HEK293 (cell line): ENCODE data around the gene SPIB.
A peak's percentile ranks its signal among the peaks of the same experiment; 100 is the strongest.

Source experiments
- CTCF ChIA-PET: fragments of 350-600 bp; formaldehyde crosslinking; extraction: SDS; loops from one replicate; lab custom pipeline; 2021; ENCODE audit warnings: antibody characterized with exemption; lab: Yijun Ruan, JAX
- POLR2A ChIA-PET: fragments of 300-600 bp; formaldehyde crosslinking; extraction: SDS; loops from one replicate; lab custom pipeline; 2020; ENCODE audit warnings: antibody characterized with exemption, inconsistent platforms; lab: Yijun Ruan, JAX
- H3K27ac ChIP-seq: fragments of 200-500 bp; sonication (Bioruptor generic); 2 replicates; pipeline ENCODE4 v1.5.1; 2014; ENCODE audit warnings: low read depth, low read length, control low read depth, inconsistent platforms; ENCODE audit errors: extremely low read depth
- H3K36me3 ChIP-seq, 2 experiments: fragments of 200-500 bp in 1 of 2; sonication (Bioruptor generic) in 1 of 2; 1 replicate in 1 of 2; 2 replicates in 1 of 2; pipeline ENCODE4 v1.5.1; 2014 to 2017; ENCODE audit warnings: inconsistent platforms in 2 of 2, low read length in 2 of 2; ENCODE audit not compliant: control insufficient read depth in 2 of 2, insufficient read depth in 1 of 2
- H3K4me1 ChIP-seq: fragments of 200-500 bp; sonication (Bioruptor generic); 2 replicates; pipeline ENCODE4 v1.5.1; 2014; ENCODE audit warnings: mild to moderate bottlenecking, low read length, inconsistent platforms; ENCODE audit not compliant: control insufficient read depth, insufficient read depth
- H3K4me3 ChIP-seq: 2 replicates; pipeline ENCODE4 v1.5.1; 2011; ENCODE audit warnings: low read depth, mild to moderate bottlenecking, control low read depth, low read length, moderate library complexity
- H3K9me3 ChIP-seq: fragments of 200-500 bp; sonication (Bioruptor generic); 2 replicates; pipeline ENCODE4 v1.5.1; 2014; ENCODE audit warnings: low read depth, low read length, inconsistent platforms; ENCODE audit not compliant: control insufficient read depth, insufficient read depth
- BCL11A ChIP-seq: fragments of 450-650 bp; formaldehyde crosslinking; IDR thresholded peaks from 2 replicates; pipeline ENCODE4 v1.5.1; 2016; ENCODE audit warnings: low read depth, missing biosample characterization, missing genetic modification characterization
- KLF1 ChIP-seq: fragments of 450-650 bp; formaldehyde crosslinking; IDR thresholded peaks from 2 replicates; pipeline ENCODE4 v1.5.1; 2016; ENCODE audit warnings: missing biosample characterization, missing genetic modification characterization
- KLF8 ChIP-seq: fragments of 450-650 bp; formaldehyde crosslinking; IDR thresholded peaks from 2 replicates; pipeline ENCODE4 v1.5.1; 2016; ENCODE audit warnings: missing biosample characterization, missing genetic modification characterization
- KLF9 ChIP-seq: fragments of 450-650 bp; formaldehyde crosslinking; IDR thresholded peaks from 2 replicates; pipeline ENCODE4 v1.5.1; 2016; ENCODE audit warnings: missing biosample characterization, missing genetic modification characterization, low read depth
- MYNN ChIP-seq: fragments of 450-650 bp; formaldehyde crosslinking; IDR thresholded peaks from 2 replicates; pipeline ENCODE4 v1.5.1; 2016; ENCODE audit warnings: missing biosample characterization, missing genetic modification characterization, borderline replicate concordance
- MZF1 ChIP-seq: fragments of 450-650 bp; formaldehyde crosslinking; IDR thresholded peaks from 2 replicates; pipeline ENCODE4 v1.5.1; 2017; ENCODE audit warnings: missing biosample characterization, missing genetic modification characterization, borderline replicate concordance
- OSR2 ChIP-seq: fragments of 450-650 bp; formaldehyde crosslinking; IDR thresholded peaks from 2 replicates; pipeline ENCODE4 v1.5.1; 2016; ENCODE audit warnings: missing biosample characterization, missing genetic modification characterization
- ZEB2 ChIP-seq: fragments of 450-650 bp; formaldehyde crosslinking; IDR thresholded peaks from 2 replicates; pipeline ENCODE4 v1.5.1; 2016; ENCODE audit warnings: missing biosample characterization, missing genetic modification characterization
- ZNF2 ChIP-seq: fragments of 450-650 bp; formaldehyde crosslinking; IDR thresholded peaks from 2 replicates; pipeline ENCODE4 v1.5.1; 2016; ENCODE audit warnings: missing biosample characterization, missing genetic modification characterization
- ZNF211 ChIP-seq: fragments of 450-650 bp; formaldehyde crosslinking; IDR thresholded peaks from 2 replicates; pipeline ENCODE4 v1.5.1; 2016; ENCODE audit warnings: low read depth, missing biosample characterization, missing genetic modification characterization
- ZNF23 ChIP-seq: fragments of 450-650 bp; formaldehyde crosslinking; IDR thresholded peaks from 2 replicates; pipeline ENCODE4 v1.5.1; 2016; ENCODE audit warnings: missing biosample characterization, missing genetic modification characterization, borderline replicate concordance
- ZNF302 ChIP-seq: fragments of 450-650 bp; formaldehyde crosslinking; IDR thresholded peaks from 2 replicates; pipeline ENCODE4 v1.5.1; 2016; ENCODE audit warnings: missing biosample characterization, missing genetic modification characterization, low read depth
- ZNF354C ChIP-seq: fragments of 450-650 bp; formaldehyde crosslinking; IDR thresholded peaks from 2 replicates; pipeline ENCODE4 v1.5.1; 2016; ENCODE audit warnings: missing biosample characterization, missing genetic modification characterization, low read depth, borderline replicate concordance
- ZNF426 ChIP-seq: fragments of 450-650 bp; formaldehyde crosslinking; IDR thresholded peaks from 2 replicates; pipeline ENCODE4 v1.5.1; 2017; ENCODE audit warnings: missing biosample characterization, missing genetic modification characterization, mild to moderate bottlenecking, inconsistent platforms, moderate library complexity
- ZNF510 ChIP-seq: fragments of 450-650 bp; formaldehyde crosslinking; IDR thresholded peaks from 2 replicates; pipeline ENCODE4 v1.5.1; 2018; ENCODE audit warnings: mild to moderate bottlenecking, missing genetic modification characterization, missing biosample characterization; ENCODE audit not compliant: insufficient replicate concordance
- ZNF529 ChIP-seq: fragments of 450-650 bp; formaldehyde crosslinking; IDR thresholded peaks from 2 replicates; pipeline ENCODE4 v1.5.1; 2017; ENCODE audit warnings: missing genetic modification characterization, missing biosample characterization; ENCODE audit not compliant: insufficient replicate concordance
- ZNF585B ChIP-seq: fragments of 450-650 bp; formaldehyde crosslinking; IDR thresholded peaks from 2 replicates; pipeline ENCODE4 v1.5.1; 2016; ENCODE audit warnings: missing biosample characterization, missing genetic modification characterization
- ZNF654 ChIP-seq: fragments of 450-650 bp; formaldehyde crosslinking; IDR thresholded peaks from 2 replicates; pipeline ENCODE4 v1.5.1; 2016; ENCODE audit warnings: low read depth, missing biosample characterization, missing genetic modification characterization
- ZNF792 ChIP-seq: fragments of 450-650 bp; formaldehyde crosslinking; IDR thresholded peaks from 2 replicates; pipeline ENCODE4 v1.5.1; 2016; ENCODE audit warnings: missing biosample characterization, missing genetic modification characterization
- ZSCAN23 ChIP-seq: fragments of 450-650 bp; formaldehyde crosslinking; IDR thresholded peaks from 2 replicates; pipeline ENCODE4 v1.5.1; 2016; ENCODE audit warnings: missing biosample characterization, missing genetic modification characterization
- TF ChIP-seq, protein P1 (sequence below): fragments of 450-650 bp; formaldehyde crosslinking; IDR thresholded peaks from 2 replicates; pipeline ENCODE4 v1.5.1; 2016; ENCODE audit warnings: missing biosample characterization, missing genetic modification characterization
- TF ChIP-seq, protein P2 (sequence below): fragments of 450-650 bp; formaldehyde crosslinking; conservative IDR thresholded peaks from 2 replicates; pipeline ENCODE4 v1.5.1; 2016; ENCODE audit warnings: low read depth, missing biosample characterization, missing genetic modification characterization
- TF ChIP-seq, protein P3 (sequence below): fragments of 450-650 bp; formaldehyde crosslinking; IDR thresholded peaks from 2 replicates; pipeline ENCODE4 v1.5.1; 2016; ENCODE audit warnings: missing biosample characterization, missing genetic modification characterization
- TF ChIP-seq, protein P4 (sequence below): fragments of 450-650 bp; formaldehyde crosslinking; IDR thresholded peaks from 2 replicates; pipeline ENCODE4 v1.5.1; 2016; ENCODE audit warnings: missing biosample characterization, missing genetic modification characterization
- TF ChIP-seq, protein P5 (sequence below): fragments of 450-650 bp; formaldehyde crosslinking; IDR thresholded peaks from 2 replicates; pipeline ENCODE4 v1.5.1; 2017; ENCODE audit warnings: missing biosample characterization, missing genetic modification characterization

Gene SPIB

DNA sequence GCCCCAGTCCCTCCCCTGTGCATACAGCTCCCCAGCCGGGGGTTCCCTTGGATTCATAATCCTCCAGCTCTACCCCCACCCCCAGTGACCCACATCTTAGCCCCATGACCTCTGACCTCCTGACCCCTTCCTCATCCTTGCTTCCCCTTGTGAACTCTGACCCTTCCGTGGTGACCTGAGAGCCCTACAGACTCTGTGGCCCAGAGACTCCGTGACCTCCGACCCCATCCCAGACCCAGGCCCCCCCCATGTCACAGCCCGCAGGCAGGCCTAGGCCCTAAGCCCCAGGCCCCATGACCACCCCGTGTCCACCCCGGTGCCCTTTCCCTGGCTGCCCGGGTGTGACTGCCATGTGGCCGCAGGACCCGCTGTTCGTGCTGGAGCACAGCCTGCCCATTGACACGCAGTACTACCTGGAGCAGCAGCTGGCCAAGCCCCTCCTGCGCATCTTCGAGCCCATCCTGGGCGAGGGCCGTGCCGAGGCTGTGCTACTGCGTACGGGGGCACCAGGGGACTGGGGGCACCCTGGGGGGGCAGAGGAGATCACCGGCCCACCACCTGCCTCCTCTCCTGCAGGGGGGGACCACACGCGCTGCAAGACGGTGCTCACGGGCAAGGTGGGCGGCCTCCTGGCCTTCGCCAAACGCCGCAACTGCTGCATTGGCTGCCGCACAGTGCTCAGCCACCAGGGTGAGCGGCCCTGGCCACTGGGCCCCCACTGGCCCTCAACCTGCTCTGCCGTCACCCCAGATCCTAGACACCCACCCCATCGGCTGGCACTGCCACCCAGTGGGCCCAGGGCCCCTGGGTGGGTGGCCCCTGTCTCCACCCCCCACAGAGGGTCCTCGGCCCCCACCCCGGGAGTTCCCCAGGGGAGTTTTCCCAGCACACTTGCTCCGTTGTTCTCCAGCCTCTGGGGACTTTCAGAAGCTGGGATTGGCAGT, 2.4 kb upstream of the SPIB start (continued):
- TF ChIP-seq ZNF302 (tag by site-specific recombination) (no peak), ZNF2 (no peak), ZNF211 (tag by site-specific recombination) (no peak), MZF1 (tag by site-specific recombination) (peak; percentile 85; the same call in 1 of the 2 replicates), ZNF792 (tag by site-specific recombination) (no peak), ZNF654 (tag by site-specific recombination) (no peak), ZNF354C (tag by site-specific recombination) (no peak), BCL11A (tag by site-specific recombination) (peak; percentile 100), ZNF426 (tag by site-specific recombination) (no peak), ZNF23 (tag by site-specific recombination) (no peak), ZNF510 (no peak), ZNF585B (no peak)
- TF ChIP-seq, protein P1, sequence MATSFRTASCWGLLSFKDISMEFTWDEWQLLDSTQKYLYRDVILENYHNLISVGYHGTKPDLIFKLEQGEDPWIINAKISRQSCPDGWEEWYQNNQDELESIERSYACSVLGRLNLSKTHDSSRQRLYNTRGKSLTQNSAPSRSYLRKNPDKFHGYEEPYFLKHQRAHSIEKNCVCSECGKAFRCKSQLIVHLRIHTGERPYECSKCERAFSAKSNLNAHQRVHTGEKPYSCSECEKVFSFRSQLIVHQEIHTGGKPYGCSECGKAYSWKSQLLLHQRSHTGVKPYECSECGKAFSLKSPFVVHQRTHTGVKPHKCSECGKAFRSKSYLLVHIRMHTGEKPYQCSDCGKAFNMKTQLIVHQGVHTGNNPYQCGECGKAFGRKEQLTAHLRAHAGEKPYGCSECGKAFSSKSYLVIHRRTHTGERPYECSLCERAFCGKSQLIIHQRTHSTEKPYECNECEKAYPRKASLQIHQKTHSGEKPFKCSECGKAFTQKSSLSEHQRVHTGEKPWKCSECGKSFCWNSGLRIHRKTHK: no peak
- TF ChIP-seq, protein P2, sequence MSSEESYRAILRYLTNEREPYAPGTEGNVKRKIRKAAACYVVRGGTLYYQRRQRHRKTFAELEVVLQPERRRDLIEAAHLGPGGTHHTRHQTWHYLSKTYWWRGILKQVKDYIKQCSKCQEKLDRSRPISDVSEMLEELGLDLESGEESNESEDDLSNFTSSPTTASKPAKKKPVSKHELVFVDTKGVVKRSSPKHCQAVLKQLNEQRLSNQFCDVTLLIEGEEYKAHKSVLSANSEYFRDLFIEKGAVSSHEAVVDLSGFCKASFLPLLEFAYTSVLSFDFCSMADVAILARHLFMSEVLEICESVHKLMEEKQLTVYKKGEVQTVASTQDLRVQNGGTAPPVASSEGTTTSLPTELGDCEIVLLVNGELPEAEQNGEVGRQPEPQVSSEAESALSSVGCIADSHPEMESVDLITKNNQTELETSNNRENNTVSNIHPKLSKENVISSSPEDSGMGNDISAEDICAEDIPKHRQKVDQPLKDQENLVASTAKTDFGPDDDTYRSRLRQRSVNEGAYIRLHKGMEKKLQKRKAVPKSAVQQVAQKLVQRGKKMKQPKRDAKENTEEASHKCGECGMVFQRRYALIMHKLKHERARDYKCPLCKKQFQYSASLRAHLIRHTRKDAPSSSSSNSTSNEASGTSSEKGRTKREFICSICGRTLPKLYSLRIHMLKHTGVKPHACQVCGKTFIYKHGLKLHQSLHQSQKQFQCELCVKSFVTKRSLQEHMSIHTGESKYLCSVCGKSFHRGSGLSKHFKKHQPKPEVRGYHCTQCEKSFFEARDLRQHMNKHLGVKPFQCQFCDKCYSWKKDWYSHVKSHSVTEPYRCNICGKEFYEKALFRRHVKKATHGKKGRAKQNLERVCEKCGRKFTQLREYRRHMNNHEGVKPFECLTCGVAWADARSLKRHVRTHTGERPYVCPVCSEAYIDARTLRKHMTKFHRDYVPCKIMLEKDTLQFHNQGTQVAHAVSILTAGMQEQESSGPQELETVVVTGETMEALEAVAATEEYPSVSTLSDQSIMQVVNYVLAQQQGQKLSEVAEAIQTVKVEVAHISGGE (tag by site-specific recombination): no peak

DNA sequence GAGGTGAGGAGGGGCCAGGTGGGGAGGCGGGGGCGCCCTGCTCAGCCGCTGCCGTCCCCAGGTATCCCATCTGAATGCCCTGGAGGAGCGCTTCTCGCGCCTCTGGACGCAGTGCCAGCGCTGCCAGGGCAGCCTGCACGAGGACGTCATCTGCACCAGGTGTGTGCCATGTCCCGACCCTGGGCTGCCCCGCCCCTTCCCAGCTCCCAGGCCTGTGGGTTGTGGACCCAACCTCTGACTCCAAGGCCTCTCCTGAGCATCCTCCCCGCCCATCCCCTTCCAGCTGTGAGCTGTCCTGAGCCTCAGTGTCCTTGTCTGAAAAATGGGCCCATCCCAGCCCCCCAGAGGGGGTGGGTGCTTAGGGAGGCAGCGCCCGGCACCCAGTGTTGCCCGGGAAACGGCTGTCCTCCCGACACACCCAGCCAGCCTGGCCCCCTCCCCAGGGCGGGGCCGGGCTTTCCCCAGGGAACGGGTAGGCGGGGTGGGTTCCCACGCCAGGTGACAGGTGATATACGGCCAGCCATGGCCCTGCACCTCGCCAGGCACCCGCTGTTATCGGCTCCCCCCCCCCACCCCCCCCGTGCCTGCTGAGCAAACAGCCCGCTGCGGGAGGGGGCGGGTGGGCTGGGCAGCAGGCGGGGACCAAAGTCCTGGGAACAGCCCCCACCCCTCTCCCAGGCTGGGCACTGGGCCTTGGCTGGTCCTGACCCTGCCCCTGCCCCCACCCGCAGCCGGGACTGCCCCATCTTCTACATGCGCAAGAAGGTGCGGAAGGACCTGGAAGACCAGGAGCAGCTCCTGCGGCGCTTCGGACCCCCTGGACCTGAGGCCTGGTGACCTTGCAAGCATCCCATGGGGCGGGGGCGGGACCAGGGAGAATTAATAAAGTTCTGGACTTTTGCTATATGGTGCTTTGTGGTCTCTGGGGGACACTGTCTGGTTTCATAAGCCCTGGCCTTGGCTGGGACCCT, 1.3 kb upstream of the SPIB start:
- Histone ChIP-seq H3K9me3 (no peaks in the 10 kb centered on the region), H3K36me3 (peaks cover 6 to 29% of the 10 kb centered on the region in 2 experiments; a peak in 2 of 3 replicates), H3K4me1 (no peaks in the 10 kb centered on the region), H3K27ac (no peak overlapping the region), H3K4me3 (no peak overlapping the region)
- POLR2A ChIA-PET: interaction anchor here (0.6 kb wide), 1 partner anchor 33 kb away, joined by 4 read pairs; no protein-coding TSS in a partner anchor
- CTCF ChIA-PET: interaction anchor here (0.5 kb wide), 1 partner anchor 123 kb away, joined by 5 read pairs; no protein-coding TSS in a partner anchor
- TF ChIP-seq, protein P3, sequence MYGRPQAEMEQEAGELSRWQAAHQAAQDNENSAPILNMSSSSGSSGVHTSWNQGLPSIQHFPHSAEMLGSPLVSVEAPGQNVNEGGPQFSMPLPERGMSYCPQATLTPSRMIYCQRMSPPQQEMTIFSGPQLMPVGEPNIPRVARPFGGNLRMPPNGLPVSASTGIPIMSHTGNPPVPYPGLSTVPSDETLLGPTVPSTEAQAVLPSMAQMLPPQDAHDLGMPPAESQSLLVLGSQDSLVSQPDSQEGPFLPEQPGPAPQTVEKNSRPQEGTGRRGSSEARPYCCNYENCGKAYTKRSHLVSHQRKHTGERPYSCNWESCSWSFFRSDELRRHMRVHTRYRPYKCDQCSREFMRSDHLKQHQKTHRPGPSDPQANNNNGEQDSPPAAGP (tag by site-specific recombination): peak; percentile 55; the same call in 1 of the 2 replicates
- peak; percentile 84 for TF ChIP-seq KLF8 (tag by site-specific recombination)
- no peak for TF ChIP-seq OSR2 (tag by site-specific recombination)
- no peak for TF ChIP-seq ZNF529 (tag by site-specific recombination)
- TF ChIP-seq, protein P4, sequence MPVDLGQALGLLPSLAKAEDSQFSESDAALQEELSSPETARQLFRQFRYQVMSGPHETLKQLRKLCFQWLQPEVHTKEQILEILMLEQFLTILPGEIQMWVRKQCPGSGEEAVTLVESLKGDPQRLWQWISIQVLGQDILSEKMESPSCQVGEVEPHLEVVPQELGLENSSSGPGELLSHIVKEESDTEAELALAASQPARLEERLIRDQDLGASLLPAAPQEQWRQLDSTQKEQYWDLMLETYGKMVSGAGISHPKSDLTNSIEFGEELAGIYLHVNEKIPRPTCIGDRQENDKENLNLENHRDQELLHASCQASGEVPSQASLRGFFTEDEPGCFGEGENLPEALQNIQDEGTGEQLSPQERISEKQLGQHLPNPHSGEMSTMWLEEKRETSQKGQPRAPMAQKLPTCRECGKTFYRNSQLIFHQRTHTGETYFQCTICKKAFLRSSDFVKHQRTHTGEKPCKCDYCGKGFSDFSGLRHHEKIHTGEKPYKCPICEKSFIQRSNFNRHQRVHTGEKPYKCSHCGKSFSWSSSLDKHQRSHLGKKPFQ (tag by site-specific recombination): no peak
- TF ChIP-seq KLF9 (tag by site-specific recombination): peak; percentile 33; the same call in 1 of the 2 replicates
- peak; percentile 99 for TF ChIP-seq KLF1 (tag by site-specific recombination)
- no peak for TF ChIP-seq MYNN (tag by site-specific recombination)
- TF ChIP-seq, protein P5, sequence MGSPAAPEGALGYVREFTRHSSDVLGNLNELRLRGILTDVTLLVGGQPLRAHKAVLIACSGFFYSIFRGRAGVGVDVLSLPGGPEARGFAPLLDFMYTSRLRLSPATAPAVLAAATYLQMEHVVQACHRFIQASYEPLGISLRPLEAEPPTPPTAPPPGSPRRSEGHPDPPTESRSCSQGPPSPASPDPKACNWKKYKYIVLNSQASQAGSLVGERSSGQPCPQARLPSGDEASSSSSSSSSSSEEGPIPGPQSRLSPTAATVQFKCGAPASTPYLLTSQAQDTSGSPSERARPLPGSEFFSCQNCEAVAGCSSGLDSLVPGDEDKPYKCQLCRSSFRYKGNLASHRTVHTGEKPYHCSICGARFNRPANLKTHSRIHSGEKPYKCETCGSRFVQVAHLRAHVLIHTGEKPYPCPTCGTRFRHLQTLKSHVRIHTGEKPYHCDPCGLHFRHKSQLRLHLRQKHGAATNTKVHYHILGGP (tag by site-specific recombination): no peak
- TF ChIP-seq ZSCAN23 (tag by site-specific recombination): no peak
- TF ChIP-seq ZEB2 (tag by site-specific recombination): peak; percentile 39; the same call in 1 of the 2 replicates
